NCI-H774 (cell line): ENCODE data around the gene PCSK4.
A peak's percentile ranks its signal among the peaks of the same experiment; 100 is the strongest.
"Not testable (repeated sequence)": the region's sequence is repeated elsewhere in the genome, so short reads cannot be mapped to it uniquely, and the experiment has no call there.

ENCODE experiments used
- DNase-seq: peaks from one replicate; lab custom pipeline; 2025; lab: John Stamatoyannopoulos, UW

The PCSK4 gene

DNA sequence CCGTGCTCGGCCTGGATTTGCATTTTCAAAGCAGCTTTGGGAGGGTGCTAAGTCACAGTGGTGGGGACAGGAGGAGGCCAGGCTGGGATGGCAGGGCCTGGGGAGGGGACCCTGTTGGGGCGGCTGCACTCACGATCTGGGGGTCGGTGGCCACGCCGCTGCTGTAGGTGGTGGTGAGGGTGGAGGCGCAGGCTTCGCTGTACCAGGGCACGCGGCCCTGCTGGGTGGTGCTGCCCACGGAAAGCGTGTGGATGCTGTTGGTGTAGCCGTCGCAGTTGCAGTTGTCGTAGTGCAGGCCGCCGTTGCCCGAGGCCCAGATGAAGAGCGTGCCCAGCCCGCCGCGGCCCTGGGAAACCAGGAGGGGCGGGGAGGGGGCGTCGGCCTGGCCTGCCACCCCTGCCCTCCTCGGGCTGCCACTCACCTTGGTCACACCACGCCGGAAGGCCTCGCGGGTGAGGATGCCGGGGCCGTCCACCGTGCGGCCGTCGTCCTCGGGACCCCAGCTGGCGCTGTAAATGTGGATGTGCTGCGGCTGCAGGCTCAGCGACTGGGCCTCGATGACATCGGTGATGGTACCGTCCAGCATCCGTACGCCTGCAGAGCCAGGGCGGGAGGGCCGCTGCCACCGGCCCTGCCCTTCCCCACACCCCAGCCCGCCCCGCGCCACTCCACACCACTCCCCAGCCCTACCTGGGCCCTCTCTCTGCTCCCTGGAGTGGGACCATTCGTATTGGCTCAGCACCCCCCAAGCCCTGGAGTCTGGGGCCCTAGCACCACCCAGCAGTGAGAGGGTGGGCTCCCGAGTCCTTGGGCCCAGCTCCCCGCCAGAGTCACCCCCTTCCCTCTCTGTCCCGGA, 3.2 kb downstream of the PCSK4 start:
- no peak for DNase-seq

DNA sequence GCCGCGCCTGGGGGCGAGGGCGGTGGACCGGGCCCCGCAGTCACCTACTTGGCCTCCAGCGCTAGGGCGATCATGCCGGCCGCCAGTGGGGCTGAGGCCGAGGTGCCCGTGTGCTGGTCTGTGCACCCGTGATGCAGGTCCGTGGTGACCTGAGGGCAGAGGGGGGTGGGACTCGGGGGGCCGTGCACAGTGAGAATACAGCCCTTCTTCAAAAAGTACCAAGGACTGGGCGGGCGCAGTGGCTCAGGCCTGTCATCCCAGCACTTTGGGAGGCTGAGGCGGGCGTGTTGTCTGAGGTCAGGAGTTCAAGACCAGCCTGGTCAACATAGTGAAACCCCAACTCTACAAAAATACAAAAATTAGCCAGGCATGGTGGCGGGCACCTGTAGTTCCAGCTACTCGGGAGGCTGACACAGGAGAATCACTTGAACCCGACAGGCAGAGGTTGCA, 6.1 kb downstream of the PCSK4 start:
- DNase-seq, result no peak

DNA sequence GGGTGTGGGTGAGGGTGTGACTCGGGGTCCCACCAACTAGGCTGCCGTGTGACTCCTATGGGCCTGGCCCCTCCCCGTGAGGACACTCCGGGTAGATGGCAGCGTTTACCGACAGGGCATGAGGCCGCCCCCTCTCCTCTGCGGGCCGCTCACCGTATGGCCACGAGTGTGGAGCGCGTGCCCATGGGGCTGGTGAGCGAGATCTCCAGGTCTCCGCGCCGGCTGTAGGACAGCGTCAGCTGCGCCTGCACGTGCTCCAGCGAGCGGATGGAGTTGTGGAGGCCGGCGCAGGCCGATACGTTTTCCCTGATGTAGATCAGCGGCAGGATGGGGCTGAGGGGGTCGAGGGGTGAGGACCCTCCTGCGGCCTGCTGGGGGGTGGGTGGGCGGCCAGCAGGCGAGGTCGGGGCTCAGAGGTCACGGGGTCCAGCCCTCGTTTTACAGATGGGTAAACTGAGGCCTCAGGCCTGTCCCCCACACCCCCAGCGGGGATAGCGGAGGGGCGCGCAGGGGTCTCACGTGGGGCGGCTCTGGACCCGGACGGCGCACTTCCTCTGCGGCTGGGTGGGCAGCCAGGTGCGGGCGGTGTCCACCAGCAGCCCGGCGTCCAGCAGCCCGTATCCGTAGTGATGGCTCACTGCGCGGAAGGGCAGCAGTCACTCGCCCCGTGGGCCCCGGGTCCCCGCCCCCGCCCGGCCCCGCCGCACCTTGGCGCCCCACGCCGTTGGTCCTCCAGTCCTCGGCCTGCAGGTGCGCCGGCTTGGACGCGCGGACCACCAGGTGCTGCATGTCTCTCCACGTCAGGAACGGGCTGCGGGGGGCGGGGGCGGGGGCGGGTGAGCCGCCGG, 6.8 kb downstream of the PCSK4 start:
- DNase-seq, result no peak

DNA sequence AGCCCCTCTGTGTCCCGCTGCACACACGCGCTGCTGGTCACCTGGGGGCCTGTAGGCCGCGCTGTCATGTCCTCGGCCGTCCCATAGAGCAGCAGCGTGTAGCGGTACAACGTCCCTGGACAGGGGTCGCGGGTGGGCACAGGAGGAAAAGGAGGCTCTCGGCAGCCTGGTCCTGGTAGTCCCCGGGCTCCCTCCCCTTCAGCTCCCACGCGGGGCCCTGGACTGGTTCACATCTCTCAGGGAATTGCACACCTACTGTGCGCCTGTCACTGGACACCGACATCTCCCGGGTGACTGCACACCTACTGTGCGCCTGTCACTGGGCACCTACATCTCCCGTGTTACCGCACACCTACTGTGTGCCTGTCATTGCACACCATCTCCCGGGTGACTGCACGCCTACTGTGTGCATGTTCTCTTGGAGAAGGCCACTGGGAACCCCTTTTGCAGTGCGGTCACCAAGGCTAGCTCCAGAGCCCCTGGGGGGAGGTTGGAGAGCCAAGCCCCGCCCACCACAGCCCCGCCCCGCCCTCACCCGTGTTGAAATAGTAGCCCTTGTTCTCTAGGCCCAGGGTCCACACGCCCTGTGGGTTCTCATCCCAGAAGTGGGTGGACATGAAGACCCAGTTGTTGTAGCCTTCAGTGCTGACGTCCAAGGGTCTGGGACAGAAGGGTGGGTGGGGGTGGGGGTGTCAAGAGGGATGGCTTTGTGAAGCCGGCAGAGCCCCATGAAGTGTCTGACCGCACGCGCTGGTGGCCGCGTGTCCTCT, 7.6 kb downstream of the PCSK4 start:
- no peak for DNase-seq

DNA sequence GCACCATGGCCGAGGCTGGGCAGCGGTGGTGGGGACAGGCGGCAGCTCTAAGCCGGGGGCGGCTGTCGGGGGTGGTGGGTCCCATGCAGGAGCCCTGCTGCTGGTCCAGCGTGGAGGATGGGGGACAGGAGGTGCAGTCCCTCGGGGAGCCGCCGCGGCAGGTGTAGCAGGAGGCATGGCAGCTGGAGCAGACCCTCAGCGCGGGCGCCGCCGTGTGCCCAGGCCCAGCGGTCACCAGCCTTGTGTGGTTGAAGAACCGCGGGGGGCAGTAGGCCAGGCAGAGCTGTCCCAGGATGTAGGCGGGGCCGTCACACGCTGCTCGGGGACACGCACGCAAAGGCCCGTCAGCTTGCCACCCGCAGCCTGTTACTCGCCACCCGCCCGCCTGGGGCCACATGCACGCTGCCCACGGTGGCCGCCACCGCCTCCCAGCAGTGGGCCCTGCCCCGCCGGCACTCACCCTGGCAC, 8.2 kb downstream of the PCSK4 start:
- DNase-seq, result no peak

DNA sequence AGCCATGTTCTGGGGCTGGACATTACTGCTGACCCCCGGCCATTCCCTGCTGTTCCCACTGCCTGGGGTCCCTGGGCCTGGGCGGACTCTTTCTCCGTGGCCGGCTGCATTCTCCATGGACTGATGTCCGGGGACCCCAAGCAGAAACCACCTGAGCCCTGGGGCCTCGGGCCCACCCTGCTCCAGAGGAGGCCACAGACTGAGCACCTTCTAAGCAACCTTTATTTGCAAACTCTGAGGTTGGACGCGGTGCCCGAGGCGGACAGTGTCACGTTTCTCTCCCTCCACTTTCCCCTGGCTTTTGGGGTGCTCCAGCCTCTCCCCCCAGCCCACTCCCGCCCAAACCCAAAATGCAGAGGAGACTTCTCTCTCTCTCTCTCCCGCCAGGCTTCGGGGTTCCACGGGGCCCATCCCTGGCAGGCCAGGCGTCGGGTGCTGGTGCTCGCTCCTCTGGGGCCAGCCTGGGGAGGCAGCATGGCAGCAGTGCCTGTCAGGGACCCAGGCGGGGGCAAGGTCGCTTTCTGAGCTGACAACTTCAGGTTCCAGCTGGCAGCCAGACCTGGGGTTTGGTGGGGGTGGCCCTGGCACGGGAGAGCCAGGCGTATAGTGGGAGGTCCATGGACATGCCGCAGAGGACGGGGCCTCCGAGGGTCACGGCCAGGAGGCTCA, 8.8 kb downstream of the PCSK4 start:
- no peak for DNase-seq

DNA sequence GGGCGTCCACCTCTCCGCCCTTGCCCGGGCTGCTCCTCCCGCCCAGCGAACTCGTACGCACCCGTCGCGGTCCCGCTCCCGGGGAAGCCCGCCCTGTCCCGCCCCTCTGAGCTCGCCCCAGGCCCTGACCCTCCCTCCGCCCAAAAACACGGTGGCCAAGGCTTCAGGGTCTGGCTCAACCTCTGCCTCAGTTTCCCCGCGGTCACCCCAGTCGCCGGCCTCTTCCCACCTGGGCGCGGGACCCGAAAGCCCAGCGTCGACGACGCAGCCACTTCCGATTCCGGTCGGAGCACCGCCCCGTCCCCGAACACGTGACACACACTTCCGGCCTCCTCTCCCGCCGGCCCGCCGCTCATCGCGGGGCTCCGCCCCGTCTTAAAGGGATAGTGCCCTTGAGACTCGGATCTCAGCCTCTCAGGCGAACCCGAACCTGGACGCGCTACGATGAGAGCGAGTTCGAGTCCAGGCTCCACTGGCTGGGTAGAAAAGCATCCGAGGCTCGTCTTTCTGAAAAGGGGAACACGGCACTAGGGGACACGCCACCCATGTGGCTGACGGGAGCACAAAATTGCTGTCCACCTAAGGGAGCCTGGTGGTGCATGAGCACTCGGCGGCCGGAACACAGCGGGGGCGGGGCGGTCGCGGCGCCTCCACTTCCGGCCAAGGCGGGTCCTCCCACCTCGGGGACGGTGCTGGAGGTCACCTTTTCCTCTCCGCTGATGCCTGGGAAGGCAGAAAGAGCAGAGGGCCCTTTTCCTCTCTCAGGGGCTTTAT, 11.0 kb downstream of the PCSK4 start, which contains the start of gene C19orf25:
TSS of gene C19orf25 (minus strand) at position 282 of the 774 bp plus-strand sequence. CDS start 312 bp downstream, outside the sequence.
- peak; percentile 91 for DNase-seq

DNA sequence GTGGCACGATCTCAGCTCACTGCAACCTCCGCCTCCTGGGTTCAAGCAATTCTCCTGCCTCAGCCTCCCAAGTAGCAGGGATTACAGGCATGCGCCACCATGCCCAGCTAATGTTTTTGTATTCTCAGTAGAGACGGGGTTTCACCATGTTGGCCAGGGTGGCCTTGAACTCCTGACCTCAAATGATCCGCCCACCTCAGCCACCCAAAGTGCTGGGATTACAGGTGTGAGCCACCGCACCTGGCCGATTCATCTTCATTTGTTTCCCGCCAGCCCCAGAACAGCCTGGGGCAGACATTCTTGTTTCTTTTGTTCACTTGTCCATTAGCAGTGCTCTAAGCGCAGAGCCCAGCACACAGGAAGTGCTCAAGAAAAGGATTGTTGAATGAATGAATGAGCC, 13.1 kb downstream of the PCSK4 start:
- DNase-seq, result not testable (repeated sequence)

DNA sequence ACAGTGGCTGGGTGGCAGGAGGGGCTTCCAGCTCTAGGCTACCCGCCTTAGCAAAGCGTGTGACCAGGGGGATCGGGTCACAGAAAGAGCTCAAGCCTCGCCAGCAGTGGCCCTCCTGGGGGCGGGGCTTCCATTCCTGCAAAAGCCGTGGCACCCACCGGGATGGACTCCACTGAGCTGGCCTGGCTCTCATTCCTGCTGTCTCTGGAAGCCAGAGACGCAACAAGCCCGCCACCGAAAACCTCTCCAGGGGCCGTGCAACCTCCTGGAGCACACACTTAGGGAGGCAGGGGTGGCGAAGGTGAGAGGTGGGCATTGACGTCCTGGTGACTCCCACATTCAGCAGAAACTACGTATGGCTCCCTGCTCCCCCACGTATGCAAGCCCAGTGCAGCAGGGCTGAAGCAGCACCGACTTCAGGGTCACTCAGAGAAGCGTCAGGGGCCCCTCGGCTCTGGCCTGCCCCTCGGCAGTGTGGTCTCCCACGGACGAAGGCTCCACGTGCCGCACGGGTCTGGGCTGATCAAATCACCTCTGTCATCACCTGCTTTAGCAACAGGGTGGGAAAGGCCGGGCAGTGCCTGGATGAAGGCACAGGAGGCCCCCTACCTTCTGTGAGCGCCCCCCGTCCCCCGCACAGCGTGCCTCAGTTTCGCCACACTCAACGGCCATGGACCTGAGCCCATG, 14.3 kb downstream of the PCSK4 start:
- DNase-seq, result no peak

DNA sequence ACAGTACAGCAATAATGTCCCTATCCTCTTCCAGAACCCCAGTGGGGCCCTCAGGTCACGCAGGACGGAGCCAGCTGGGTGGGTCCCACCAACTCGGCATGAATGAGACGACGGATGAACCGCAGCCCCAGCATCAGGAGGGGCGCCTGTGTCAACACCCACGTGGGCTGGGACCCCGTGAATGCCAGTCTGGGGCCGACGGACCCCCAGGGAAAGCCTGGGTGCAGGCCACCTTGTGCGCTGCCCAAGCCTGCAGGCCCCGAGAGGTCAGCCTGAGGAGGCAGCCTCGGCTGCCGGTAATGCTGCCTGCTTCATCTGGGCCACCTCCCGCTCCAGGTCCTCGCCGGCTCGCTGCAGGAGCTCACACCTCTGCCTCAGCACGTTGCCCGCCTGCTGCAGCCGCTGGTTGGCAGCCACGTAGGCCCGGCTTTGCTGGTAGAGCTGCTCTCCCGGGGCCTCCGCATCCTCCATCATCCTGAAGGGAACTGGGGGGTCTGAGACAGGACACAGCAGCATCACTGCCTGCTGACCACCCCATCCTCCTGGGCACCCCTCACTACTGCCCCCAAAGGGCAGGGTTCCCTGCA, 15.3 kb downstream of the PCSK4 start:
- no peak for DNase-seq

DNA sequence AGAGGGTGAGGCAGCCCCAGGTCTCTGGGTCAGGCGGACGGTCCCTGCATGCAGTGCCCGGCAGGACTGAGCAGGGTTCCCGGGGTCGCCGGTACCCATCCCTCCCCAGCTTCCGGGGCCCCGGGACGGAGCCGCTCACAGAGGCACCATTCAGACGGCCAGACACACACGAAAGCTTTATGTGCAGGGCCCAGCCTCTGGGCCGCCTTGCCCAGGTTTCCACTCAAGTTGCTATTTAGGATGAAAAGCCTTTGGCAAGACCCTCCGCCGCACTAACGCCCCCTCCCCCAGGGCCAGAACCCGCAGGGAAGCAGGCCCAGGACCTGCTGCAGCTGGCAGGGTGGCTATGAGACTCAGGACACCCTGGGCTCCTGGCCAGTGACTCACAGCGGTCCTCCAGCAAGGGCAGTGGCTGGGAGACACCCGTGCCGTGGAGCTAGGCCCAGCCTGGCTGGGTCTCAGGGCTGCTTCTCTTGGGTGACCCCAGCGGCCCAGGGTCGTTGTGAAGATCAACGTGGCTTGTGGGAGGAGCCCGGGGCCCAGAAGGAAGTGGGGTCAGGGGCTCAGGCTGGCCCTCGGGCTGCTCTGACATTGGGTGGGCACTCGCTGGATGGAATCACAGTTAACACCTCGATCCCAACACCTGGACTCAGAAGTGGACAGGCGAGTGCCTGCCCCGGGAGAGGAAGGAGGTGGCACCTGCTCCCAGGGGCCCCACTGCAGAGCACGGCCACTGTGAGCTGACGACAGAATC, 16.0 kb downstream of the PCSK4 start:
- no peak for DNase-seq

DNA sequence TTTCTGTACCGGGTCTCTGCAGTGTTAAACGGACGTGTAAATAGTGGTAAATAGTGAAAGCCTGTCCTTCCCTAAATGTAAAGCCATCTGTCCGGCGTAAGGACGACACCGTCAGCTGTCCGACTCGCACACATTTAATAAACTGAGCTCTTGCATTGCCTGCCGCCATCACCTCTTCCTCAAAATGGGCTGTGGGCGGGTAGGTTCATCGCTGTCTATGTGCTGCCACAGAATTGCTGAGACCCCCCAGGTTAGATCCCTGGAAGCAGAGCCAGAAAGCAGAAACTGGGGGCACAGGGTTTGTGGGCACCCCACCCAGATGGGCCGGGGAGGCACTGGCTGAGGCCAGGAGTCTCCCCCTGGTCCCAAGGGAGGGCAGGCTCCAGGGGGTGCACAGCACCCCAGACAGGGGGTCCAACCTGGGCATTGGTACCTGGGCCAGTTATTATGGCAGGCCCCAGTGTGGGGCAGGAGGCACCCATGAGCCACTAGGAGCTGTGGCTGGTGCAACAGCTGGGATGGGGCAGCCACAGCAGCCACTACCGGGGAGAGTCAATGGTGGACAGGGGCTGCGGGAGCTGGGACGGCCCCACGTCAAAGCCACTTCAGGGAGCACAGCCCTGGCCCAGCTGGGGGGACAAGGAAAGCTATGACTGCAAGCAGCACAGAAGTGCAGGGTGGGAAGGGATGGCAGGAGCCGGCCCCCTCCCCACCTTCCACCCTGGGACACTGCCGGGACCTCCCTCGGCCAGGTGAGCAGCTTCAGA, 16.9 kb downstream of the PCSK4 start:
- DNase-seq, result no peak

DNA sequence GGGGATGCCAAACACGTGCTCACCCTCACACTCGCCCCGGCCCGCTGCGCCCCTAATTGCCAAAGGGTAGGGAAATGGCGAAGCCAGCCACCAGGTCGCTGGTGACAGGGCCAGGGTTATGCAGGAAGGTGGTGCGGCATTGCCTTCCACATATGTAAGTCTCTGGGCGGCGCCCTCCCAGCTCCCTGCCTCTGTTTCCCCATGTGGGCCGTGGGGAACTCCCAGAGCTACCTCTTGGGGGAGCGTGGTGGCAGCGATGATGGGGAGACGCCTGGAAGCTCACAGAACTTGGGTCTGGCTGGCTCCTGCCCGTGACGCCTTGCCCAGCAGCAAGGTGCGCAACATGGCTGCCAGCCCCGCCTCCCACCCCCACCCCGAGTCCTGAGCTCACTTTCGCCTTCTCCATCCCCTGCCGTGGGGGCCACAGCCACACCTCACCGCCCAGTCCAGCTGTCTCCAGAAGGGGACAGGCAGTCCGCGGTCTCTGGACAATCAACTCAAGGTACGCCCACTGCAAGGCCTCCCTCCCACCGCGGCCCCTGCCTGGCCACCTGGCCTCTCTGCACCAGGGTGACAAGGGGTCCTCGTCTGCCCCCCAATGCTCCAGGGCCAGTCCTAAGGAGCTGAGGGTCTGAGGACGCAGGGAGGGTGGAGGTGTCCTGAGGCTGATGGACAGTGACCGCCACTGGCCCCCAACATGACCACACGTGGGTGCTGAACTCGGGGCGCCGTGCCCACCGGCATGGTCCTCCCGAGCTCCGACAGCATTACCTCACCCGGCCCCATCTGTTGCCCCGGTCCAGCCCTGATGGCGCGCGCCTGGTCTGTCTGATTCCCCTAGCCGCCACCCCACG, 17.7 kb downstream of the PCSK4 start:
- no peak for DNase-seq

DNA sequence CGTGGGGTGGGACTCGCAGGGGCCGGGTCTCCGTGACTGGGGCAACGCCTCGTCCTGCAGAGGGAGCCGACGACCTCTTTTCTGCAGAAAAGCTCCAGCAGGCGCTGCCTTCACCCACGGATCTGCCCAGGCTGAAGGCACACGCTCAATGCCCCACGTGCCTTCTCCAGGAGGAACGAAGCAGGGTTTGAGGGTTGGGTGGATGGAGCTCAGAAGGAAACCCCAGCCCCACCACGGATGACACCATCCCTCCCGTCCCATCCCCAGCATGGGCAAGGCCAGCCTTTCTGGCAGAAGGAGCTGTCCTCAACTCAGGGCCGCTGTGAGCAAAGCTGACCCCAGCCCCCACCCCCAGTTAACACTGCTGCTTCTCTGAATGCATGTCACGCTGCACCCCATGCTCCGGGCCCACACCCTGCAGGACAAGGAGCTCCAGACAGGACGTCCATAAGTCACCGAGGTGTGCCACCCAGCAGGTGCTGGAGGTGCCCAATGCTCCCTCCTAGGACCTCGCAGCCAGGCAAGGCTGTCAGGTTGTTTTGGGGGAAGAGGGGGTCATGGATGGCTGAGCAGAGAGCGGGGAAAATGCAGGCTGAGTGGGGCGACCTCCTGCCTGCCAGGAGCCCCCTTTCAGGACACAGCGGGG, 18.5 kb downstream of the PCSK4 start:
- no peak for DNase-seq

DNA sequence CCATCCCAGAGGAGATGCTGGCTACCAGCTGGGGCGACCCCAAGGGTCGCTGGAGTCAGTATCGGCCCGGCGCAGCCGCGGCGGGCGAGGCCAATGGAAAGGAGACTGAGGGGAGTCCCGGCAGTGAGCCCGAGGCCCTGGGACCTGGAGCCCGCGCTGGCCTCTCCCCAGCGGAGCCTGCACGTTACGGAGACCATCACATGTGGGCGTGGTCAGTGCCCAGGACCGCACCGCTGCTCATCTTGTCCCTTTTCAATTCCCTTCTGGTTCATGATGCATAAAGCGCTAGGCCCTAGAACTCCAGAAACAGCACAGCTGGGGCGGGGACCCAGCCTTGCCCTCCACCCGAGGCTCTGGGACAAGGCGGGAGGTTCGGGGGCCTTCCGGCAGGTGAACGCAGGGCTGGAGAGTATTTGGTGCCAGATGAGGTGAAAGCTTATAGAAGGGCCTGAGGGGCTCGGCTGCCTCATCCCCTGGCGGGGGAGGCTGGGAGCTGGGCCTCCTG, 19.1 kb downstream of the PCSK4 start:
- DNase-seq, result peak; percentile 19

DNA sequence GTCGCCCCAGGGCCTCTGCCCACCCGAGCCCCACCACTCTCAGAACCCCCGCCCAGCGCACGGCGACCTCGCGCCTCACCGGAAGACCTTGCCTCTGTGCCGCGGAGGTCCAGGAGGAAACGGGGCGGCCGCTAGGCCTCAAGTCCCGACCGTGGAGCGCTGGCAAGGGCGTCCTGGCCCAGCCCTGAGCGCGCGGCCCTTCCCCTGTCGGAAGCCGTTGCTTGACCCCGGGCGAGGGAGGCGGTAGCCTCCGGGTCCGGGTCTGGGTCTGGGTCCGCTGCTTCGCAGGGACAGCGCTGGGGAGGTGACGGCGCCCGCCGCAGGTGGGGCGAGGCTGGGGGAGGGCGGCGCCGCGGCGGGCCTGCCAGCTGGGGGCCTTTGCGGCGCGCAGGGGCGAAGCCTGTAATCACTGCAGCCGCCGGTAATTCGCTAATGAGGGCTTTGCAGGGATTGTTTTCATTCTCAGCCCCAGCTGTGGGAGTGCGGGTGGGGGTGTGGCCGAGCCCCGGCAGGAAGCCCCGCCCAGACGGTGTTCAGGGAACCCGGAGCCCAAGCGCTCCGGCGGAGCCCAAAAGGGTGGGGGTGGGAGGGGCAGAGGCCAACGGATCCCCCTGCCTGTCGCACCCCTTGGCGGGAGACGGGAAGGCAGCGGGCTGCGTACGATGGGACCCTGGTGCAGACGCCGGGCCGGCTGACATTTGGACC, 19.7 kb downstream of the PCSK4 start:
- peak; percentile 59 for DNase-seq
